ENCODE data around the gene NMT1. TPM values are rescaled to one million over a fixed set of nuclear protein-coding genes. Genes with fewer than 3 reads are reported as not detected.
A peak's percentile ranks its signal among the peaks of the same experiment; 100 is the strongest.

NMT1 gene
- total RNA-seq, 2 donors from 2014 or later = 122 to 136 TPM

GRCh38 chr17:45104497-45104896 lies 43.4 kb downstream of the NMT1 start:
- Histone ChIP-seq H3K9me3 (ENCODE audit: control insufficient read depth, low read length) (no peaks in the 10 kb centered on the region), H3K4me3 (ENCODE audit: low read length) (no peak overlapping the region), H3K36me3 (ENCODE audit: control insufficient read depth, insufficient read depth, low read length) (peaks cover 69% of the 10 kb centered on the region), H3K9ac (ENCODE audit: extremely low read depth, low read length, poor library complexity, severe bottlenecking) (no peak overlapping the region), H3K27me3 (ENCODE audit: control insufficient read depth, insufficient read depth, low read length, poor library complexity, severe bottlenecking) (no peaks in the 10 kb centered on the region), H3K27ac (ENCODE audit: low read depth, low read length) (no peak overlapping the region), H3K4me1 (ENCODE audit: control insufficient read depth, insufficient read depth, low read length) (no peaks in the 10 kb centered on the region)
- Mint-ChIP-seq H3K4me3 (no peak overlapping the region), H3K27me3 (ENCODE audit: insufficient read depth) (no peaks in the 10 kb centered on the region), H3K4me1 (no peaks in the 10 kb centered on the region), H3K9me3 (no peaks in the 10 kb centered on the region), H3K27ac (no peak overlapping the region), H3K36me3 (ENCODE audit: low read depth) (peaks cover 58% of the 10 kb centered on the region)
- no peak for DNase-seq
- no peak for TF ChIP-seq CTCF (conservative IDR thresholded peaks at IDR 0.05)
- 92% methylated on average over 3 to 6 of the region's 6 CpGs for WGBS, 2 experiments (ENCODE audit: insufficient coverage in 1 of 2, insufficient read length in 1 of 2)

- H3K36me3 ChIP-seq (ENCODE audit: control insufficient read depth, insufficient read depth, low read length) = peaks cover 64% of the 10 kb centered on the region
- H3K9me3 Mint-ChIP-seq = no peaks in the 10 kb centered on the region
These were observed 43.9 kb downstream of the NMT1 start for GRCh38 chr17:45104907-45105624.

GRCh38 chr17:45106096-45106495 lies 45.0 kb downstream of the NMT1 start:
- Histone ChIP-seq H3K9ac (ENCODE audit: extremely low read depth, low read length, poor library complexity, severe bottlenecking) (no peak overlapping the region), H3K27me3 (ENCODE audit: control insufficient read depth, insufficient read depth, low read length, poor library complexity, severe bottlenecking) (no peaks in the 10 kb centered on the region), H3K36me3 (ENCODE audit: control insufficient read depth, insufficient read depth, low read length) (peaks cover 62% of the 10 kb centered on the region), H3K27ac (ENCODE audit: low read depth, low read length) (no peak overlapping the region), H3K4me1 (ENCODE audit: control insufficient read depth, insufficient read depth, low read length) (no peaks in the 10 kb centered on the region), H3K4me3 (ENCODE audit: low read length) (no peak overlapping the region), H3K9me3 (ENCODE audit: control insufficient read depth, low read length) (no peaks in the 10 kb centered on the region)
- TF ChIP-seq CTCF (conservative IDR thresholded peaks at IDR 0.05) = no peak
- peaks cover 53% of the 10 kb centered on the region for H3K36me3 Mint-ChIP-seq (ENCODE audit: low read depth)
- no peak overlapping the region for H3K27ac Mint-ChIP-seq
- no peak for DNase-seq
- H3K4me3 Mint-ChIP-seq = no peak overlapping the region
- no peaks in the 10 kb centered on the region for H3K4me1 Mint-ChIP-seq
- H3K9me3 Mint-ChIP-seq = no peaks in the 10 kb centered on the region
- H3K27me3 Mint-ChIP-seq (ENCODE audit: insufficient read depth) = no peaks in the 10 kb centered on the region
- WGBS, 2 experiments (ENCODE audit: insufficient coverage in 1 of 2, insufficient read length in 1 of 2) = 94 to 95% methylated on average over 5 of the region's 5 CpGs

More at GRCh38 chr17:45104907-45105624, 43.9 kb downstream of the NMT1 start:
- TF ChIP-seq CTCF (conservative IDR thresholded peaks at IDR 0.05) = peak; percentile 41
- Histone ChIP-seq H3K27me3 (ENCODE audit: control insufficient read depth, insufficient read depth, low read length, poor library complexity, severe bottlenecking) (no peaks in the 10 kb centered on the region), H3K4me3 (ENCODE audit: low read length) (no peak overlapping the region), H3K27ac (ENCODE audit: low read depth, low read length) (no peak overlapping the region), H3K4me1 (ENCODE audit: control insufficient read depth, insufficient read depth, low read length) (no peaks in the 10 kb centered on the region), H3K9me3 (ENCODE audit: control insufficient read depth, low read length) (no peaks in the 10 kb centered on the region), H3K9ac (ENCODE audit: extremely low read depth, low read length, poor library complexity, severe bottlenecking) (no peak overlapping the region)
- 89 to 94% methylated on average over 8 to 17 of the region's 17 CpGs for WGBS, 2 experiments (ENCODE audit: insufficient coverage in 1 of 2, insufficient read length in 1 of 2)
- Mint-ChIP-seq H3K4me1 (no peaks in the 10 kb centered on the region), H3K36me3 (ENCODE audit: low read depth) (peaks cover 53% of the 10 kb centered on the region), H3K4me3 (no peak overlapping the region), H3K27me3 (ENCODE audit: insufficient read depth) (no peaks in the 10 kb centered on the region), H3K27ac (no peak overlapping the region)
- DNase-seq = peak; percentile 62
